Liver (tissue), 9 donors: Measurements from ENCODE around the gene INPP5B. TPM values are rescaled to one million over a fixed set of nuclear protein-coding genes. Genes with fewer than 3 reads are reported as not detected.

Source experiments
- DNase-seq: peaks from one replicate; pipeline ENCODE4 v3.0.0-alpha.2; 2017; ENCODE audit warnings: low spot score
- H3K27ac ChIP-seq, 2 donors: one replicate each; pipeline ENCODE4 v1.7.0; 2013; ENCODE audit warnings: inconsistent platforms in 2 of 2, low read length in 2 of 2, control low read depth in 1 of 2, low read depth in 1 of 2, mild to moderate bottlenecking in 1 of 2
- H3K27me3 ChIP-seq, 4 donors: one replicate each; pipeline versions ENCODE4 v1.6.1 to v1.7.0; 2013; ENCODE audit warnings: low read length in 3 of 4, inconsistent platforms in 1 of 4, mild to moderate bottlenecking in 1 of 4, moderate library complexity in 1 of 4; ENCODE audit not compliant: control insufficient read depth in 4 of 4, insufficient read depth in 4 of 4
- H3K36me3 ChIP-seq, 4 donors: one replicate each; pipeline versions ENCODE4 v1.6.1 to v1.7.0; 2013; ENCODE audit warnings: low read length in 3 of 4, mild to moderate bottlenecking in 3 of 4, low read depth in 1 of 4, moderate library complexity in 1 of 4; ENCODE audit not compliant: control insufficient read depth in 4 of 4, insufficient read depth in 3 of 4
- H3K4me1 ChIP-seq, 4 donors: one replicate each; pipeline versions ENCODE4 v1.6.1 to v1.7.0; 2013; ENCODE audit warnings: low read length in 3 of 4, mild to moderate bottlenecking in 3 of 4, moderate library complexity in 1 of 4; ENCODE audit not compliant: control insufficient read depth in 4 of 4, insufficient read depth in 4 of 4
- H3K4me3 ChIP-seq, 3 donors: one replicate each; pipeline versions ENCODE4 v1.6.1 to v1.7.0; 2013; ENCODE audit warnings: low read length in 3 of 3, control low read depth in 1 of 3, low read depth in 1 of 3, mild to moderate bottlenecking in 1 of 3
- H3K9ac ChIP-seq, 2 donors: one replicate each; pipeline ENCODE4 v1.7.0; 2013; ENCODE audit warnings: low read length in 2 of 2, mild to moderate bottlenecking in 2 of 2, moderate library complexity in 2 of 2, control low read depth in 1 of 2, low read depth in 1 of 2
- H3K9me3 ChIP-seq, 4 donors: one replicate each; pipeline versions ENCODE4 v1.6.1 to v1.7.0; 2013; ENCODE audit warnings: low read length in 3 of 4; ENCODE audit not compliant: control insufficient read depth in 4 of 4
- EGR1 ChIP-seq, 2 donors: IDR thresholded peaks; 2 replicates each; pipeline ENCODE4 v1.6.1; 2016 to 2018; ENCODE audit warnings: antibody characterized with exemption in 2 of 2, low read depth in 2 of 2
- FOXA1 ChIP-seq: IDR thresholded peaks from 2 replicates; pipeline ENCODE4 v1.6.1; 2016; ENCODE audit warnings: antibody characterized with exemption
- FOXA2 ChIP-seq: IDR thresholded peaks from 2 replicates; pipeline ENCODE4 v1.6.1; 2016; ENCODE audit warnings: antibody characterized with exemption
- GABPA ChIP-seq, 2 donors: IDR thresholded peaks in 1 of 2; conservative IDR thresholded peaks in 1 of 2; 2 replicates each; pipeline ENCODE4 v1.6.1; 2016; ENCODE audit warnings: antibody characterized with exemption in 2 of 2, mild to moderate bottlenecking in 1 of 2, moderate library complexity in 1 of 2
- HNF4A ChIP-seq, 2 donors: conservative IDR thresholded peaks; 2 replicates each; pipeline ENCODE4 v1.6.1; 2016; ENCODE audit warnings: antibody characterized with exemption in 2 of 2, mild to moderate bottlenecking in 2 of 2
- HNF4G ChIP-seq: IDR thresholded peaks from 2 replicates; pipeline ENCODE4 v1.6.1; 2016; ENCODE audit warnings: antibody characterized with exemption
- JUND ChIP-seq, 2 donors: IDR thresholded peaks; 2 replicates each; pipeline ENCODE4 v1.6.1; 2016; ENCODE audit warnings: antibody characterized with exemption in 2 of 2
- NR2F2 ChIP-seq: IDR thresholded peaks from 2 replicates; pipeline ENCODE4 v1.6.1; 2016; ENCODE audit warnings: antibody characterized with exemption
- RAD21 ChIP-seq, 2 donors: IDR thresholded peaks; 2 replicates each; pipeline ENCODE4 v1.6.1; 2016; ENCODE audit warnings: antibody characterized with exemption in 2 of 2, mild to moderate bottlenecking in 2 of 2
- RXRA ChIP-seq, 2 donors: IDR thresholded peaks; 2 replicates each; pipeline ENCODE4 v1.6.1; 2017 to 2018; ENCODE audit warnings: antibody characterized with exemption in 2 of 2, mild to moderate bottlenecking in 1 of 2
- SP1 ChIP-seq: IDR thresholded peaks from 2 replicates; pipeline ENCODE4 v1.6.1; 2018; ENCODE audit warnings: antibody characterized with exemption, mild to moderate bottlenecking
- TAF1 ChIP-seq: conservative IDR thresholded peaks from 2 replicates; pipeline ENCODE4 v1.6.1; 2016; ENCODE audit warnings: antibody characterized with exemption, mild to moderate bottlenecking
- YY1 ChIP-seq: IDR thresholded peaks from 2 replicates; pipeline ENCODE4 v1.6.1; 2016; ENCODE audit warnings: antibody characterized with exemption, mild to moderate bottlenecking
- WGBS: extraction: QIAGEN DNeasy Blood & Tissue Kit; methylation state at CpG from one replicate; pipeline ENCODE4 v1.1.7; 2013; 5-methylcytosine and 5-hydroxymethylcytosine counted together
- polyA plus RNA-seq, 2 donors: library from polyadenylated mRNA; stranded (reverse) in 1 of 2; unstranded in 1 of 2; fragments of 200-250 nt in 1 of 2; fragments of >200 nt in 1 of 2; fragmentation: Nextera tagmentation in 1 of 2; extraction: Ambion mirVana in 1 of 2; gene quantifications; one replicate each; pipeline versions ENCODE4 v1.2.1 to v1.2.3, GENCODE V29; 2013 to 2015
- total RNA-seq, 2 donors: library from RNA; depleted of rRNA; stranded (reverse); fragments of >200 nt; gene quantifications; one replicate each; pipeline ENCODE4 v1.2.3, GENCODE V29; 2014
- TF ChIP-seq, protein P1 (sequence below): IDR thresholded peaks from 2 replicates; pipeline ENCODE4 v1.6.1; 2016; ENCODE audit warnings: antibody characterized with exemption
- TF ChIP-seq, protein P2 (sequence below): IDR thresholded peaks from 2 replicates; pipeline ENCODE4 v1.6.1; 2016; ENCODE audit warnings: antibody characterized with exemption, mild to moderate bottlenecking
- TF ChIP-seq, protein P3 (sequence below): fragments of 150-350 bp; IDR thresholded peaks from 2 replicates; pipeline ENCODE4 v1.5.1; 2017; ENCODE audit warnings: improper control_type of control experiment, low read depth, low read length; ENCODE audit not compliant: missing input control
- TF ChIP-seq, protein P4 (sequence below): IDR thresholded peaks from 2 replicates; pipeline ENCODE4 v1.6.1; 2016; ENCODE audit warnings: antibody characterized with exemption
- TF ChIP-seq, protein P5 (sequence below): IDR thresholded peaks from 2 replicates; pipeline ENCODE4 v1.6.1; 2016; ENCODE audit warnings: antibody characterized with exemption
- donor health status: healthy.
- donor health status: healthy.
- donor health status: healthy.
- donor health status: healthy.
- donor health status: healthy.

Gene INPP5B
- 10 to 100 TPM; 21.3 to 30.9 TPM for total RNA-seq
- 1 to 10 TPM; 5.0 to 5.9 TPM for polyA plus RNA-seq

DNA sequence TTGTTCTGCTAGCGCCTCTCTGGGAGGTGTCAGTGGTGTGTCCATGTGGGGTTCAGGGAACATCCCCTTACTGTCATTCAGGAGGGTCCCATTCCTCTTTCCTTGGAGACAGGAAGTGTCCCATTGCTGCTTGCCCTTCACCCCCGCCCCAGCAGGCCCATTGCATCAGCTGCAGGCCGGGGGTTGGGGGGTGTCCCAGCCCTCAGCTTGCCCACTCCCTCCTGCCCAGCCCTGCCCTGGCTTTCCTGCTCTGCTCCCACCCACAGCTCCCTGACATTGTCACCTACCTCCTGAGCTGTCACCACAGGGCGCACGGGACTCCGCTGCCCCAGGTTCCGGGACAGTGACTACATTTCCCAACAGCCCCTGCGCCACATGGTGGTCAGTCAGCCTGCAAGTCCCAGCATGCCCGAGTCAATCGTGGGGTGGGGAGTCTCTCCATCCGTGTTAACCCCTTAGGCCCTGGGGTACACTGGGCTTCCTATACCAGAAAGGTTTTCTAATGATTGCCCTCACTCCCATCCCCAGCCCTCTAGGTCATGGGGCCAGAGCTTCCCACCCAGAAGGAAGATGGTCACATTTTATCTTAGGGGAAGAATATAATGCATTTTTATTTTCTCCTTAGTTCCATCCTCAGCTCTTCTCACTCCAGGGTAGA lies at the start of gene INPP5B:
INPP5B (minus strand) TSS at position 351 of the 658 bp plus-strand sequence. CDS start 745 bp downstream, outside the sequence.
- 3% methylated on average over 11 of the region's 11 CpGs for WGBS
- TF ChIP-seq EGR1 (IDR thresholded peaks at IDR 0.05; ENCODE audit: low read depth in 2 of 2), result no peak
- TF ChIP-seq TAF1, result no peak
- peak; percentile 91 for TF ChIP-seq YY1
- no peak for TF ChIP-seq FOXA2
- peak; percentile 20 for TF ChIP-seq SP1
- TF ChIP-seq JUND (IDR thresholded peaks at IDR 0.05), result no peak
- TF ChIP-seq, protein P1, sequence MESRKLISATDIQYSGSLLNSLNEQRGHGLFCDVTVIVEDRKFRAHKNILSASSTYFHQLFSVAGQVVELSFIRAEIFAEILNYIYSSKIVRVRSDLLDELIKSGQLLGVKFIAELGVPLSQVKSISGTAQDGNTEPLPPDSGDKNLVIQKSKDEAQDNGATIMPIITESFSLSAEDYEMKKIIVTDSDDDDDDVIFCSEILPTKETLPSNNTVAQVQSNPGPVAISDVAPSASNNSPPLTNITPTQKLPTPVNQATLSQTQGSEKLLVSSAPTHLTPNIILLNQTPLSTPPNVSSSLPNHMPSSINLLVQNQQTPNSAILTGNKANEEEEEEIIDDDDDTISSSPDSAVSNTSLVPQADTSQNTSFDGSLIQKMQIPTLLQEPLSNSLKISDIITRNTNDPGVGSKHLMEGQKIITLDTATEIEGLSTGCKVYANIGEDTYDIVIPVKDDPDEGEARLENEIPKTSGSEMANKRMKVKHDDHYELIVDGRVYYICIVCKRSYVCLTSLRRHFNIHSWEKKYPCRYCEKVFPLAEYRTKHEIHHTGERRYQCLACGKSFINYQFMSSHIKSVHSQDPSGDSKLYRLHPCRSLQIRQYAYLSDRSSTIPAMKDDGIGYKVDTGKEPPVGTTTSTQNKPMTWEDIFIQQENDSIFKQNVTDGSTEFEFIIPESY, result no peak
- no peak for TF ChIP-seq NR2F2
- TF ChIP-seq, protein P2, sequence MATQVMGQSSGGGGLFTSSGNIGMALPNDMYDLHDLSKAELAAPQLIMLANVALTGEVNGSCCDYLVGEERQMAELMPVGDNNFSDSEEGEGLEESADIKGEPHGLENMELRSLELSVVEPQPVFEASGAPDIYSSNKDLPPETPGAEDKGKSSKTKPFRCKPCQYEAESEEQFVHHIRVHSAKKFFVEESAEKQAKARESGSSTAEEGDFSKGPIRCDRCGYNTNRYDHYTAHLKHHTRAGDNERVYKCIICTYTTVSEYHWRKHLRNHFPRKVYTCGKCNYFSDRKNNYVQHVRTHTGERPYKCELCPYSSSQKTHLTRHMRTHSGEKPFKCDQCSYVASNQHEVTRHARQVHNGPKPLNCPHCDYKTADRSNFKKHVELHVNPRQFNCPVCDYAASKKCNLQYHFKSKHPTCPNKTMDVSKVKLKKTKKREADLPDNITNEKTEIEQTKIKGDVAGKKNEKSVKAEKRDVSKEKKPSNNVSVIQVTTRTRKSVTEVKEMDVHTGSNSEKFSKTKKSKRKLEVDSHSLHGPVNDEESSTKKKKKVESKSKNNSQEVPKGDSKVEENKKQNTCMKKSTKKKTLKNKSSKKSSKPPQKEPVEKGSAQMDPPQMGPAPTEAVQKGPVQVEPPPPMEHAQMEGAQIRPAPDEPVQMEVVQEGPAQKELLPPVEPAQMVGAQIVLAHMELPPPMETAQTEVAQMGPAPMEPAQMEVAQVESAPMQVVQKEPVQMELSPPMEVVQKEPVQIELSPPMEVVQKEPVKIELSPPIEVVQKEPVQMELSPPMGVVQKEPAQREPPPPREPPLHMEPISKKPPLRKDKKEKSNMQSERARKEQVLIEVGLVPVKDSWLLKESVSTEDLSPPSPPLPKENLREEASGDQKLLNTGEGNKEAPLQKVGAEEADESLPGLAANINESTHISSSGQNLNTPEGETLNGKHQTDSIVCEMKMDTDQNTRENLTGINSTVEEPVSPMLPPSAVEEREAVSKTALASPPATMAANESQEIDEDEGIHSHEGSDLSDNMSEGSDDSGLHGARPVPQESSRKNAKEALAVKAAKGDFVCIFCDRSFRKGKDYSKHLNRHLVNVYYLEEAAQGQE, result no peak
- TF ChIP-seq HNF4A (conservative IDR thresholded peaks at IDR 0.05), result peak; percentile 33 to 38
- TF ChIP-seq, protein P3, sequence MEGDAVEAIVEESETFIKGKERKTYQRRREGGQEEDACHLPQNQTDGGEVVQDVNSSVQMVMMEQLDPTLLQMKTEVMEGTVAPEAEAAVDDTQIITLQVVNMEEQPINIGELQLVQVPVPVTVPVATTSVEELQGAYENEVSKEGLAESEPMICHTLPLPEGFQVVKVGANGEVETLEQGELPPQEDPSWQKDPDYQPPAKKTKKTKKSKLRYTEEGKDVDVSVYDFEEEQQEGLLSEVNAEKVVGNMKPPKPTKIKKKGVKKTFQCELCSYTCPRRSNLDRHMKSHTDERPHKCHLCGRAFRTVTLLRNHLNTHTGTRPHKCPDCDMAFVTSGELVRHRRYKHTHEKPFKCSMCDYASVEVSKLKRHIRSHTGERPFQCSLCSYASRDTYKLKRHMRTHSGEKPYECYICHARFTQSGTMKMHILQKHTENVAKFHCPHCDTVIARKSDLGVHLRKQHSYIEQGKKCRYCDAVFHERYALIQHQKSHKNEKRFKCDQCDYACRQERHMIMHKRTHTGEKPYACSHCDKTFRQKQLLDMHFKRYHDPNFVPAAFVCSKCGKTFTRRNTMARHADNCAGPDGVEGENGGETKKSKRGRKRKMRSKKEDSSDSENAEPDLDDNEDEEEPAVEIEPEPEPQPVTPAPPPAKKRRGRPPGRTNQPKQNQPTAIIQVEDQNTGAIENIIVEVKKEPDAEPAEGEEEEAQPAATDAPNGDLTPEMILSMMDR, result no peak
- TF ChIP-seq, protein P4, sequence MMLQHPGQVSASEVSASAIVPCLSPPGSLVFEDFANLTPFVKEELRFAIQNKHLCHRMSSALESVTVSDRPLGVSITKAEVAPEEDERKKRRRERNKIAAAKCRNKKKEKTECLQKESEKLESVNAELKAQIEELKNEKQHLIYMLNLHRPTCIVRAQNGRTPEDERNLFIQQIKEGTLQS, result peak; percentile 82
- peak; percentile 25 to 88 for TF ChIP-seq GABPA (IDR thresholded peaks at IDR 0.05 in 1 of 2, conservative IDR thresholded peaks at IDR 0.05 in 1 of 2)
- TF ChIP-seq RXRA (IDR thresholded peaks at IDR 0.05), result peak; percentile 36 to 46
- TF ChIP-seq HNF4G, result no peak
- TF ChIP-seq, protein P5, sequence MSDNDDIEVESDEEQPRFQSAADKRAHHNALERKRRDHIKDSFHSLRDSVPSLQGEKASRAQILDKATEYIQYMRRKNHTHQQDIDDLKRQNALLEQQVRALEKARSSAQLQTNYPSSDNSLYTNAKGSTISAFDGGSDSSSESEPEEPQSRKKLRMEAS, result peak; percentile 82
- TF ChIP-seq RAD21 (IDR thresholded peaks at IDR 0.05), result peak in 1 of 2 donors; percentile 19
- TF ChIP-seq FOXA1, result no peak
- H3K27ac ChIP-seq, result peak within 1 kb of the TSS; percentile 98 to 99
- peak within 1 kb of the TSS; percentile 97 to 99 for H3K9ac ChIP-seq
- peak within 1 kb of the TSS; percentile 65 to 97 (median 94) for H3K4me3 ChIP-seq
- H3K36me3 ChIP-seq, result peaks cover 0 to 8% (median 5%) of the 10 kb centered on the region in 4 donors
- peaks cover 6 to 21% (median 15%) of the 10 kb centered on the region in 4 donors for H3K4me1 ChIP-seq
- H3K27me3 ChIP-seq, result no peaks in the 10 kb centered on the region
- H3K9me3 ChIP-seq, result no peaks in the 10 kb centered on the region
- DNase-seq, result peak; percentile 83
